IPS DF 19.7 (cell line): Measurements from ENCODE around the gene C22orf39.

Experiments
- DNase-seq: peaks from one replicate; pipeline ENCODE4 v3.0.0-alpha.2; 2013; ENCODE audit warnings: low read depth, low spot score

C22orf39 gene

GRCh38 chr22:19447330-19448075, at the start of gene C22orf39:
Gene C22orf39, minus strand, starts transcription at chr22:19447711. Its CDS starts 23 bp downstream, at chr22:19447688.
- DNase-seq = peak; percentile 92

GRCh38 chr22:19497245-19497644, 49.7 kb upstream of the C22orf39 start:
- no peak for DNase-seq

GRCh38 chr22:19496324-19496630, 48.8 kb upstream of the C22orf39 start:
- DNase-seq = no peak

GRCh38 chr22:19495562-19496323, 48.2 kb upstream of the C22orf39 start:
- no peak for DNase-seq

GRCh38 chr22:19494676-19495173, 47.2 kb upstream of the C22orf39 start:
- DNase-seq = no peak

GRCh38 chr22:19494001-19494560, 46.6 kb upstream of the C22orf39 start:
- no peak for DNase-seq

GRCh38 chr22:19492504-19493174, 45.1 kb upstream of the C22orf39 start:
- DNase-seq = no peak

- DNase-seq = no peak
These were observed 43.2 kb upstream of the C22orf39 start for GRCh38 chr22:19490628-19491230.

- DNase-seq = no peak
These were observed 41.7 kb upstream of the C22orf39 start for GRCh38 chr22:19488884-19489843.

- DNase-seq = no peak
These were observed 40.8 kb upstream of the C22orf39 start for GRCh38 chr22:19488285-19488684.

- DNase-seq = no peak
These were observed 36.2 kb upstream of the C22orf39 start for GRCh38 chr22:19483481-19484244.

GRCh38 chr22:19482297-19482696, 34.8 kb upstream of the C22orf39 start:
- no peak for DNase-seq

- no peak for DNase-seq
These were observed 33.3 kb upstream of the C22orf39 start for GRCh38 chr22:19480789-19481188.

- DNase-seq = no peak
These were observed 32.7 kb upstream of the C22orf39 start for GRCh38 chr22:19480173-19480568.

GRCh38 chr22:19479355-19480172, 32.1 kb upstream of the C22orf39 start, which contains the start of gene CDC45:
Gene CDC45, plus strand, starts transcription at chr22:19479920. Its CDS starts 49 bp downstream, at chr22:19479969.
- peak; percentile 95 for DNase-seq

- DNase-seq = no peak
These were observed 31.4 kb upstream of the C22orf39 start, which contains the start of gene UFD1 for GRCh38 chr22:19478901-19479354. Gene UFD1, minus strand, starts transcription at chr22:19479193. Its CDS starts 108 bp downstream, at chr22:19479085.

- no peak for DNase-seq
These were observed 30.8 kb upstream of the C22orf39 start for GRCh38 chr22:19478045-19478900.
